Lower leg skin (tissue), 3 donors: ENCODE data around the gene CCHCR1.

Source experiments
- POLR2A ChIP-seq, 2 donors: fragments of 450-650 bp; IDR thresholded peaks; one replicate each; pipeline ENCODE4 v1.6.1; 2016 to 2017; ENCODE audit warnings: antibody characterized with exemption in 2 of 2, mild to moderate bottlenecking in 1 of 2, moderate library complexity in 1 of 2
- TF ChIP-seq, protein P1 (sequence below), 3 donors: fragments of 450-650 bp; IDR thresholded peaks; one replicate each; pipeline ENCODE4 v1.5.1; 2016; ENCODE audit warnings: antibody characterized with exemption in 3 of 3, mild to moderate bottlenecking in 3 of 3, moderate library complexity in 2 of 3

DNA sequence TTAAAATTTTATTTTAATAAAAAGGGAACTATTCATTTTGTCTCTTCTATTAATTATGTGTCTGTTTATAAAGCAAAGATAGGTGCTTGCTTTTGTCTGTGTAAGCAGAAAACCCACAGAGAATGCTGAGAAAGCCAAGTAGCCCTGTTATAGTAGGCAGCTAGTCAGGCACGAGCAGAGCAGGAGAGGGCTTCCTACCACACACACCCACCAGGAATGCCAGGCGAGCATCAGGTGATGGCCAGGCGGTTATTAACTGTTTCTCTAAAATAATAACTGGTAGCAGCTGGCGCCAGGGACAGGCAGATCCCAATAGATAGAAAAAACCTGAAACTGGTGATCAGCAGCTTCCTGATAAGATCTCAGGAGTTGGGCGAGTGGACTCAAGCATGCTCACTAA lies 60.9 kb downstream of the CCHCR1 start:
- TF ChIP-seq, protein P1, sequence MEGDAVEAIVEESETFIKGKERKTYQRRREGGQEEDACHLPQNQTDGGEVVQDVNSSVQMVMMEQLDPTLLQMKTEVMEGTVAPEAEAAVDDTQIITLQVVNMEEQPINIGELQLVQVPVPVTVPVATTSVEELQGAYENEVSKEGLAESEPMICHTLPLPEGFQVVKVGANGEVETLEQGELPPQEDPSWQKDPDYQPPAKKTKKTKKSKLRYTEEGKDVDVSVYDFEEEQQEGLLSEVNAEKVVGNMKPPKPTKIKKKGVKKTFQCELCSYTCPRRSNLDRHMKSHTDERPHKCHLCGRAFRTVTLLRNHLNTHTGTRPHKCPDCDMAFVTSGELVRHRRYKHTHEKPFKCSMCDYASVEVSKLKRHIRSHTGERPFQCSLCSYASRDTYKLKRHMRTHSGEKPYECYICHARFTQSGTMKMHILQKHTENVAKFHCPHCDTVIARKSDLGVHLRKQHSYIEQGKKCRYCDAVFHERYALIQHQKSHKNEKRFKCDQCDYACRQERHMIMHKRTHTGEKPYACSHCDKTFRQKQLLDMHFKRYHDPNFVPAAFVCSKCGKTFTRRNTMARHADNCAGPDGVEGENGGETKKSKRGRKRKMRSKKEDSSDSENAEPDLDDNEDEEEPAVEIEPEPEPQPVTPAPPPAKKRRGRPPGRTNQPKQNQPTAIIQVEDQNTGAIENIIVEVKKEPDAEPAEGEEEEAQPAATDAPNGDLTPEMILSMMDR (IDR thresholded peaks at IDR 0.05): no peak
- no peak for TF ChIP-seq POLR2A (IDR thresholded peaks at IDR 0.05)
